ENCODE data around the gene WWP2.

The WWP2 gene

DNA sequence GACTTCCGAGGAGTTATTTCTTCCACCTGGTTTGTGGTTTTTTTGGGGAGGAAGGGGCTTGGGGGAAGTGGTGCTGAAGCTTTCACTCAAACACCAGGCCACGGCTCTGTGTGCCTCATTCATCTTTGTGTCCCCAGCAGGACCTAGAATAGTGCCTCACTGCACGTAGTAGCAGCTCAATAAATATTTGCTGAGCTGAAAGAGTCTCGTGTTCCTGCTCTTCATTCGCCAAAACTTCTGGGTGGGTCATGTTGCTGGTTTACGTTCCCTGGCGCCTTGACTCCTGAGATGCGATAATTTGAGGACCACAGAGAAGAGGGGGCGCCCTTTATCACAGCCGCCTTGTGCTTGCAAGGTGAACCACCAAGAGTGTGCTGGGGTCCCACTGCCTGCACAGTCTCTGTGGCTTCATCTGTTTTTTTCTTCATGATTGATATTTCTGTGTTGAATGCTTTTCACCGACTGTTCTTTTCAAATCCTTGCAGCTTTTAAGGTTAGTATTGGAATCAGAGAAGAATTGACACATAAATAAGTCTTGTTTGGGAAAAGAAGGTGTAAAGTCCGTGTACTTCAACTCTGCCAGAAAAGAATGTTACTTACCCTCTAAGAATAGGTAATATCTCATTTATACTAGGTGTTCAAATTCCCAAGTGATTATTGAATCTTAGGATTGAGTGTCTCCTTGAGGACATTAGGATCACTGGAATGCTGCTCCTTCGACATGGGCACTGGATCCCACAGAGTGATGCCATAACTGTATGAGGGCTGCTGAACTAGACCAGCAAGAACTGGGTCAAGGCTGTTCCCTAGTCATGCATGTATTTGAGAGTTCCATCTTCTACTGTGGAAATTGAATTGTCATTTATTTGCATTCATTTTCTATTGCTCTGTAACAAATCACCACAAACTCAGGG lies 96.3 kb downstream of the WWP2 start:
- no peak for DNase-seq (ENCODE audit: low read depth)
- H3K4me3 ChIP-seq (ENCODE audit: control insufficient read depth, low read depth, low read length), result no peak overlapping the region
- TF ChIP-seq, protein P1, sequence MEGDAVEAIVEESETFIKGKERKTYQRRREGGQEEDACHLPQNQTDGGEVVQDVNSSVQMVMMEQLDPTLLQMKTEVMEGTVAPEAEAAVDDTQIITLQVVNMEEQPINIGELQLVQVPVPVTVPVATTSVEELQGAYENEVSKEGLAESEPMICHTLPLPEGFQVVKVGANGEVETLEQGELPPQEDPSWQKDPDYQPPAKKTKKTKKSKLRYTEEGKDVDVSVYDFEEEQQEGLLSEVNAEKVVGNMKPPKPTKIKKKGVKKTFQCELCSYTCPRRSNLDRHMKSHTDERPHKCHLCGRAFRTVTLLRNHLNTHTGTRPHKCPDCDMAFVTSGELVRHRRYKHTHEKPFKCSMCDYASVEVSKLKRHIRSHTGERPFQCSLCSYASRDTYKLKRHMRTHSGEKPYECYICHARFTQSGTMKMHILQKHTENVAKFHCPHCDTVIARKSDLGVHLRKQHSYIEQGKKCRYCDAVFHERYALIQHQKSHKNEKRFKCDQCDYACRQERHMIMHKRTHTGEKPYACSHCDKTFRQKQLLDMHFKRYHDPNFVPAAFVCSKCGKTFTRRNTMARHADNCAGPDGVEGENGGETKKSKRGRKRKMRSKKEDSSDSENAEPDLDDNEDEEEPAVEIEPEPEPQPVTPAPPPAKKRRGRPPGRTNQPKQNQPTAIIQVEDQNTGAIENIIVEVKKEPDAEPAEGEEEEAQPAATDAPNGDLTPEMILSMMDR (conservative IDR thresholded peaks at IDR 0.05; ENCODE audit: control insufficient read depth, insufficient read depth, low read depth, low read length), result no peak

DNA sequence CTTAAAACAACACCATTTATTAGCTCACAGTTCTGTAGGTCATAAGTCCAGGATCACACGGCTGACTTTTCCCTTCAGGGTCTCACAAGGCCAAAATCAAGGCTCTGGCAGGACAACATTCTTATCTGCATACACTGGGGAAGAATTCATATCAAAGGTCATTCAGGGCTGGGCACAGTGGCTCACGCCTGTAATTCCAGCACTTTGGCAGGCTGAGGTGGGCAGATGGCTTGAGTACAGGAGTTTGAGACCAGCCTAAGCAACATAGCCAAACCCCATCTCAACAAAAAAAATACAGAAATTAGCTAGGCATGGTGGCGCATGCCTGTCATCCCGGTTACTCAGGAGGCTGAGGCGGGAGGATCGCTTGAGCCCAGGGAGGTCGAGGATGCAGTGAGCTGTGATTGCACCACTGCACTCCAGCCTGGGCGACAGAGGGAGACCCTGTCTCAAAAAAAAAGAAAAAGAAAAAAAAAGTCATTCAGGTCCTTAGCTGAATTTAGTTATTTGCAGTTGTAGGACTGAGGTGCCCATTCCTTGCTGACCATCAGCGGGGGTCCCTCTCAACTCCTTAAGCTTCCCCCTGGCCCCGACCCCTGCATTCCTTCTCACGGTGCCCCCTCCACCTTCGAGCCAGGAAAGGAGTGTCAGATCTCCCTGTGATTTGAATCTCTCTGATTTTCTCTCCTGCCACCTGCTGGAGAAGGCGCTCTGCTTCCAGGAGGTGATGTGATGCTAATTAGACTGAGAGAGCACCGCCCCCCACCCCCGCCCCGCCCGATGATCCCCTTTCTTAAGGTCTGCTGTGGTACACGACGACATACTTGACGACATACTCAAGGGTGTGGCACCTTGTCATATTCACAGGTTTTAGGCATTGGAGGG lies 97.2 kb downstream of the WWP2 start:
- no peak overlapping the region for H3K4me3 ChIP-seq (ENCODE audit: control insufficient read depth, low read depth, low read length)
- TF ChIP-seq, protein P1 (conservative IDR thresholded peaks at IDR 0.05; ENCODE audit: control insufficient read depth, insufficient read depth, low read depth, low read length), result peak; percentile 5
- no peak for DNase-seq (ENCODE audit: low read depth)

DNA sequence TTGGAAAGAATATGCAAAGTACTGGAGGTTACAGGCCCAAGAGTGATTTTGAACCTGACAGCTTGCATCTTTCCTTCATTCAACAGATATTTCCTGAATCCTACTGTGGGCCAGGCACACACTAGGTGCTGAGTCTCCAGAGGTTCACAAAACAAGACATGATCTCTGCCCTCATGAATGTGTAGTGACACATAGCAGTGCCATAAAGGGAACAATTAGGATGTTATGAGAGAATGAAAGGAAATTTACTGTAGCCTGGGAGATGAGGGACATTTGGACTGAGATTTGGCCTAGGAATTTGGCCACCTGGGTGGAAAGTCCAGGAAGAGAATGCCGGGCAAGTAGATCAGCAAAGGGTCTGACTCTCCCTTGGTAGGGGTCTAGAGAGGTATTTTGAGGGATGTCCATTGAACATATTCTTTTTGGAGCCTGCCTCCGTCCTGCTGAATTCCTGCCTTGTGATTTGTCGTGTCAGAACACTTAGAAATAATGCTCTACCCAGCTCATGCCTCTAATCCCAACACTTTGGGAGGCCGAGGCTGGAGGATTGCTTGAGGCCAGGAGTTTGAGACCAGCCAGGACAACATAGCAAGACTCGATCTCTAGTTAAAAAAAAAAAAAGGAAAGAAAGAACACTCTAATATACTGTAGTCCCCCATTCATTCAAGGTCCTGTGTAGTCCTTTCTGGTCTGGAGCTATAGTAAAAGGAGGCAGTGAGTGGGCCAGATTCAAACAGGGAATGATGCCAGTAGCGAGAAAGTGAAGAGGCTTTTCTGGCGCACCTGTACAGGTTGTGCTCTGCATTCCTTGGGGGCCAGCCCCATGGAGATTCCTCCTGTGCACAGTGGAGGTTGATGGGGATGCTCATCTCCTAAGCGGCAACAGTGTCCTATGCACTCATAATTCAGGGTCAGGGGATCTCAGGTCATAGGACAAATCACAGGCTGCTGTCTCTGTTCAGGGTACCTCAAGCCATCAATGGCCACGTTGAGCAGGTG lies 98.4 kb downstream of the WWP2 start:
- DNase-seq (ENCODE audit: low read depth), result no peak
- no peak overlapping the region for H3K4me3 ChIP-seq (ENCODE audit: control insufficient read depth, low read depth, low read length)
- TF ChIP-seq, protein P1 (conservative IDR thresholded peaks at IDR 0.05; ENCODE audit: control insufficient read depth, insufficient read depth, low read depth, low read length), result no peak

DNA sequence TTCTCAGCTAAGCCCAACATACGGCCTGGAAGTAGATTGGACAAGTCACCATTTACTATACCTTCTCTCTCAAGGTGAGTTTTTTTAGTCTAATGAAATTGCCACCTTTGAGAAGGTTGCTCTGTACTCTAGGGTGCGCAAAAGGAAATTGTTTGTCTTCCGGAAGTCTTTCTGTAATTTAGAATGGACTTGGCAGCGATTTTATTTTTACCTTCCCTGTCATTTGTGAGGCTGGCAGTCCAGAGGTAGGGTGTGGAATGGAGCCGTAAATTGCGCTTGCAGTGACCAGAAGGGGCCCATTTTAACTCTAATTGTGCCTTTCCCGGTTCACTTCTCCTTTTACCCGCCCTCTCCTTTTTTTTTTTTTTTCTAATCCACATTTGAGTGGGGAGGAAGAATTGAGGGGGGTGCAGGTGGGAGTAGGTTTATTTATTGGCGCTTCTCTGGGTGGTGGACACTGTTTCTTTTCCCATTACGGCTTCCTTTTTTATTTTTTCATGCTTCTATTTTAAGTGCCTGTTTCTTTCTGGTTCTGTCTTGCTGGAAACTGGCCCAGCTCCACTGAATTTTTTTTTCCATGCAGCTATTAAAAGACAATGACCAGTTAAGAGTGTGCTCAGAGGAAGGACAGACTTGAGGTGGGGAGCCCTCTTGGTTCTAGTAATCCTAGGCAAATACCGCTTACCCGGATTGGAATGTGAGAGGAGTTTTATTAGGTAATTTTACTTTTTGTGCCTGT lies 99.3 kb downstream of the WWP2 start:
- TF ChIP-seq, protein P1 (conservative IDR thresholded peaks at IDR 0.05; ENCODE audit: control insufficient read depth, insufficient read depth, low read depth, low read length), result no peak
- no peak overlapping the region for H3K4me3 ChIP-seq (ENCODE audit: control insufficient read depth, low read depth, low read length)
- DNase-seq (ENCODE audit: low read depth), result peak; percentile 43

DNA sequence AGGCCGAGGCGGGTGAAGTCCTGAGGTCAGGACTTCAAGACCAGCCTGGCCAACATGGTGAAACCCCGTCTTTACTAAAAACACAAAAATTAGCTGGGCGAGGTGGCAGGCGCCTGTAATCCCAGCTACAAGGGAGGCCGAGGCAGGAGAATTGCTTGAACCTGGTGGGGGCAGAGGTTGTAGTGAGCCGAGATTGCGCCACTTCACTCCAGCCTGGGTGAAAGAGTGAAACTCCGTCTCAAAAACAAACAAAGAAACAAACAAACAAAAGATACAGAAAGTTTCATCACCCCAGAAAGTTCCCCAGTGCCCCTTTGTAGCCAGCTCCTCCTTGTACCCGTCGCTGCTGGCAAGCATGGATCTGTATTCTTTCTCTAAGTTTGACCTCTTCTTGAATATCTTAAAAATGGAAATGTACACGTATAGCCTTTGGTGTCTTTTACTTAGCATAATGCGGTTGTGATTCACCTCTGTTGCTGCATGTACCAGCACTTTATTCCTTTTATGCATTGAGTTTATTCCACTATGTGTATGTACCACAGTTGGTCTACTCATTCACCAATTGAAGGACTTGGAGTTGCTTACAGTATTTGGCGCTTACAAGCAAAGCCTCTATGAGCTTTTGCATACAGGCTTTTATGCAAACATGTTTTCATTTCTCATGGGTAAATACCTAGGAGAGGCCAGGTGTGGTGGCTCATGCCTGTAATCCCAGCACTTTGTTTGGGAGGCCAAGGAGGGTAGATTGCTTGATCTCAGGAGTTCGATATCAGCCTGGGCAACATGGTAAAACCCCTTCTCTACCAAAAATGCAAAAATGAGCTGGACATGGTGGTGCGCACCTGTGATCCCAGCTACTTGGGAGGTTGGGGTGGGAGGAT lies 101.5 kb downstream of the WWP2 start:
- H3K4me3 ChIP-seq (ENCODE audit: control insufficient read depth, low read depth, low read length), result no peak overlapping the region
- no peak for DNase-seq (ENCODE audit: low read depth)
- TF ChIP-seq, protein P1 (conservative IDR thresholded peaks at IDR 0.05; ENCODE audit: control insufficient read depth, insufficient read depth, low read depth, low read length), result no peak
